ENCODE results near the gene INO80D. TPM values are rescaled to one million over a fixed set of nuclear protein-coding genes. Genes with fewer than 3 reads are reported as not detected.

INO80D gene
- total RNA-seq, 1 experiment from 2014 or later = 14.4 TPM

GRCh38 chr2:206092297-206092696, 6.3 kb upstream of the INO80D start:
- no peaks in the 10 kb centered on the region for H3K9me3 ChIP-seq (ENCODE audit: control insufficient read depth in 1 of 2, insufficient read depth in 1 of 2, low read depth in 1 of 2, low read length in 2 of 2)
- no peak overlapping the region for H2AFZ ChIP-seq (ENCODE audit: low read depth, low read length, poor library complexity, severe bottlenecking)
- RAD21 ChIA-PET (ENCODE audit: low non-redundant PET in 1 of 2, low total read pairs in 2 of 2, uncharacterized antibody in 2 of 2, unreplicated experiment in 2 of 2) = no interaction called here
- peaks cover 4 to 6% of the 10 kb centered on the region in 2 experiments; a peak in 3 of 4 replicates for H3K4me1 ChIP-seq (ENCODE audit: control insufficient read depth in 1 of 2, insufficient read depth in 2 of 2, low read length in 2 of 2)
- no TSS peak for BruUV-seq (replicated peaks)
- POLR2A ChIA-PET = no interaction called here
- H3K79me2 ChIP-seq (ENCODE audit: insufficient read depth, low read length) = peaks cover 2% of the 10 kb centered on the region; the same call in 1 of the 2 replicates
- no peak for TF ChIP-seq SIN3A (IDR thresholded peaks at IDR 0.05; ENCODE audit: low read depth)
- no peak overlapping the region for H3K4me3 ChIP-seq (replicated peaks in 1 of 2; ENCODE audit: low read depth in 1 of 2, low read length in 2 of 2)
- no peaks in the 10 kb centered on the region for H3K36me3 ChIP-seq (ENCODE audit: control insufficient read depth in 1 of 2, insufficient read depth in 2 of 2, low read length in 2 of 2)
- H3K9ac ChIP-seq (ENCODE audit: low read length) = no peak overlapping the region
- H3K27me3 ChIP-seq (ENCODE audit: insufficient read depth, low read length) = no peaks in the 10 kb centered on the region
- no peak overlapping the region for H3K27ac ChIP-seq (ENCODE audit: low read depth, low read length)
- intact Hi-C loops (cut with micrococcal nuclease) = no loop called here
- H4K20me1 ChIP-seq (ENCODE audit: insufficient read depth) = no peaks in the 10 kb centered on the region; the same call in 1 of the 2 replicates
- CTCF ChIA-PET = no interaction called here
- no peaks in the 10 kb centered on the region for H3K9me2 ChIP-seq (ENCODE audit: insufficient read depth)
- ATAC-seq (no peak), DNase-seq (ENCODE audit: low read depth, low spot score) (no peak)
- no peak overlapping the region for H3K4me2 ChIP-seq (ENCODE audit: low read length)

- peaks cover 30% of the 10 kb centered on the region for H3K79me2 ChIP-seq (ENCODE audit: insufficient read depth, low read length)
- ATAC-seq = no peak
- ChIA-PET RAD21 (ENCODE audit: low non-redundant PET in 1 of 2, low total read pairs in 2 of 2, uncharacterized antibody in 2 of 2, unreplicated experiment in 2 of 2) (no interaction called here), CTCF (no interaction called here), POLR2A (no interaction called here)
- TF ChIP-seq TCF7L2 (IDR thresholded peaks at IDR 0.05; ENCODE audit: borderline replicate concordance, extremely low read depth, insufficient read depth, insufficient read length) = no peak
- no peak for TF ChIP-seq POLR2AphosphoS5 (IDR thresholded peaks at IDR 0.05; ENCODE audit: low read depth, low read length)
- no peak for TF ChIP-seq CEBPB (IDR thresholded peaks at IDR 0.05; ENCODE audit: low read depth)
- no peak for TF ChIP-seq ELF1 (IDR thresholded peaks at IDR 0.05; ENCODE audit: borderline replicate concordance, low read depth)
- no peak for TF ChIP-seq EGR1 (IDR thresholded peaks at IDR 0.05; ENCODE audit: low read depth)
- no peak overlapping the region for H3K4me2 ChIP-seq (ENCODE audit: low read length)
- no peaks in the 10 kb centered on the region for H3K9me2 ChIP-seq (ENCODE audit: insufficient read depth)
- no peak overlapping the region for H2AFZ ChIP-seq (ENCODE audit: low read depth, low read length, poor library complexity, severe bottlenecking)
- no peak for DNase-seq (ENCODE audit: low read depth, low spot score)
- intact Hi-C loops (cut with micrococcal nuclease) = no loop called here
- H4K20me1 ChIP-seq (ENCODE audit: insufficient read depth) = no peaks in the 10 kb centered on the region
- no peaks in the 10 kb centered on the region for H3K36me3 ChIP-seq (ENCODE audit: control insufficient read depth in 1 of 2, insufficient read depth in 2 of 2, low read length in 2 of 2)
- H3K9ac ChIP-seq (ENCODE audit: low read length) = no peak overlapping the region
- no peaks in the 10 kb centered on the region for H3K9me3 ChIP-seq (ENCODE audit: control insufficient read depth in 1 of 2, insufficient read depth in 1 of 2, low read depth in 1 of 2, low read length in 2 of 2)
- no TSS peak for BruUV-seq (replicated peaks)
- H3K27me3 ChIP-seq (ENCODE audit: insufficient read depth, low read length) = no peaks in the 10 kb centered on the region
- no peak overlapping the region for H3K27ac ChIP-seq (ENCODE audit: low read depth, low read length)
- no peak overlapping the region for H3K4me3 ChIP-seq (replicated peaks in 1 of 2; ENCODE audit: low read depth in 1 of 2, low read length in 2 of 2)
- H3K4me1 ChIP-seq (ENCODE audit: control insufficient read depth in 1 of 2, insufficient read depth in 2 of 2, low read length in 2 of 2) = peaks cover 10 to 16% of the 10 kb centered on the region in 2 experiments; a peak in 3 of 4 replicates
These were observed 2.3 kb upstream of the INO80D start for GRCh38 chr2:206088248-206088647.

All from HCT116 (cell line).